KMS-11 (cell line): ENCODE data around the gene IGFLR1.

Experiments used
- H2AFZ ChIP-seq: fragments of 200-600 bp; sonication (generic); 2 replicates; pipeline ENCODE4 v1.6.1; 2016; ENCODE audit warnings: antibody characterized with exemption, mixed run types, low read depth
- H3K27ac ChIP-seq: fragments of 200-600 bp; sonication (generic); 2 replicates; pipeline ENCODE4 v1.6.1; 2016; ENCODE audit warnings: mild to moderate bottlenecking, mixed run types
- H3K27me3 ChIP-seq: fragments of 200-600 bp; sonication (generic); 2 replicates; pipeline ENCODE4 v1.6.1; 2017; ENCODE audit warnings: mild to moderate bottlenecking, low read depth, mixed run types, moderate library complexity; ENCODE audit not compliant: insufficient read depth
- H3K36me3 ChIP-seq: fragments of 200-600 bp; sonication (generic); 2 replicates; pipeline ENCODE4 v1.6.1; 2017; ENCODE audit warnings: mild to moderate bottlenecking, mixed run types; ENCODE audit not compliant: insufficient read depth
- H3K4me1 ChIP-seq: fragments of 200-600 bp; sonication (generic); 2 replicates; pipeline ENCODE4 v1.6.1; 2016; ENCODE audit warnings: mild to moderate bottlenecking, low read depth, mixed run types; ENCODE audit not compliant: poor library complexity, severe bottlenecking
- H3K4me2 ChIP-seq: fragments of 200-600 bp; sonication (generic); 2 replicates; pipeline ENCODE4 v1.7.0; 2016; ENCODE audit warnings: mild to moderate bottlenecking, mixed run types
- H3K4me3 ChIP-seq: fragments of 200-600 bp; sonication (generic); IDR thresholded peaks from 2 replicates; pipeline ENCODE4 v1.6.1; 2017; ENCODE audit warnings: low read depth, low read length, mixed read lengths; ENCODE audit not compliant: insufficient read depth
- H3K79me2 ChIP-seq: fragments of 200-600 bp; sonication (generic); 2 replicates; pipeline ENCODE4 v1.6.1; 2016; ENCODE audit warnings: low read depth, mixed run types; ENCODE audit not compliant: insufficient read depth
- H3K9ac ChIP-seq: fragments of 200-600 bp; sonication (generic); 2 replicates; pipeline ENCODE4 v1.6.1; 2016; ENCODE audit warnings: mild to moderate bottlenecking, mixed run types
- H4K20me1 ChIP-seq: fragments of 200-600 bp; sonication (generic); 2 replicates; pipeline ENCODE4 v1.6.1; 2016; ENCODE audit warnings: mild to moderate bottlenecking, mixed run types; ENCODE audit not compliant: insufficient read depth
- CTCF ChIP-seq: fragments of 200-600 bp; sonication (generic); conservative IDR thresholded peaks from 2 replicates; pipeline ENCODE4 v1.6.1; 2017; ENCODE audit warnings: low read depth, mild to moderate bottlenecking, antibody characterized with exemption, low read length, moderate library complexity, mixed read lengths

The IGFLR1 gene

GRCh38 chr19:35781650-35782049 lies 39.4 kb upstream of the IGFLR1 start:
- Histone ChIP-seq H4K20me1 (no peaks in the 10 kb centered on the region), H3K9ac (no peak overlapping the region), H3K27me3 (no peaks in the 10 kb centered on the region), H2AFZ (no peak overlapping the region), H3K79me2 (0 out of 2 replicates have a peak, but pooled peaks cover 2% of the 10 kb centered on the region), H3K4me1 (no peaks in the 10 kb centered on the region), H3K4me3 (no peak overlapping the region), H3K4me2 (no peak overlapping the region), H3K27ac (no peak overlapping the region), H3K36me3 (no peaks in the 10 kb centered on the region)
- no peak for TF ChIP-seq CTCF

- Histone ChIP-seq H3K36me3 (no peaks in the 10 kb centered on the region), H4K20me1 (no peaks in the 10 kb centered on the region), H3K4me1 (peaks cover 7% of the 10 kb centered on the region), H3K27me3 (no peaks in the 10 kb centered on the region), H3K79me2 (0 out of 2 replicates have a peak, but pooled peaks cover 8% of the 10 kb centered on the region), H3K4me3 (no peak overlapping the region), H3K9ac (no peak overlapping the region), H3K4me2 (no peak overlapping the region), H2AFZ (no peak overlapping the region), H3K27ac (no peak overlapping the region)
- TF ChIP-seq CTCF = no peak
These were observed 38.5 kb upstream of the IGFLR1 start for GRCh38 chr19:35780717-35781116.

- H3K4me2 ChIP-seq = no peak overlapping the region
- no peak overlapping the region for H3K4me3 ChIP-seq
- TF ChIP-seq CTCF = no peak
- no peak overlapping the region for H3K9ac ChIP-seq
- H3K4me1 ChIP-seq = peaks cover 7% of the 10 kb centered on the region
- 0 out of 2 replicates have a peak, but pooled peaks cover 8% of the 10 kb centered on the region for H3K79me2 ChIP-seq
- no peaks in the 10 kb centered on the region for H3K36me3 ChIP-seq
- H3K27ac ChIP-seq = no peak overlapping the region
- H4K20me1 ChIP-seq = no peaks in the 10 kb centered on the region
- no peaks in the 10 kb centered on the region for H3K27me3 ChIP-seq
- no peak overlapping the region for H2AFZ ChIP-seq
These were observed 37.8 kb upstream of the IGFLR1 start for GRCh38 chr19:35780058-35780457.

GRCh38 chr19:35779033-35779432 lies 36.8 kb upstream of the IGFLR1 start:
- no peak overlapping the region for H3K9ac ChIP-seq
- H3K4me1 ChIP-seq = peaks cover 10% of the 10 kb centered on the region
- no peak overlapping the region for H3K4me3 ChIP-seq
- H3K79me2 ChIP-seq = 0 out of 2 replicates have a peak, but pooled peaks cover 8% of the 10 kb centered on the region
- H3K36me3 ChIP-seq = no peaks in the 10 kb centered on the region
- no peak overlapping the region for H3K4me2 ChIP-seq
- no peak overlapping the region for H2AFZ ChIP-seq
- H4K20me1 ChIP-seq = no peaks in the 10 kb centered on the region
- no peaks in the 10 kb centered on the region for H3K27me3 ChIP-seq
- H3K27ac ChIP-seq = no peak overlapping the region
- TF ChIP-seq CTCF = no peak
